ENCODE results near the gene STK40. TPM values are rescaled to one million over a fixed set of nuclear protein-coding genes. Genes with fewer than 3 reads are reported as not detected.
A peak's percentile ranks its signal among the peaks of the same experiment; 100 is the strongest.

The STK40 gene
- total RNA-seq, 2 donors from 2014 or later = 32.9 to 49.8 TPM

DNA sequence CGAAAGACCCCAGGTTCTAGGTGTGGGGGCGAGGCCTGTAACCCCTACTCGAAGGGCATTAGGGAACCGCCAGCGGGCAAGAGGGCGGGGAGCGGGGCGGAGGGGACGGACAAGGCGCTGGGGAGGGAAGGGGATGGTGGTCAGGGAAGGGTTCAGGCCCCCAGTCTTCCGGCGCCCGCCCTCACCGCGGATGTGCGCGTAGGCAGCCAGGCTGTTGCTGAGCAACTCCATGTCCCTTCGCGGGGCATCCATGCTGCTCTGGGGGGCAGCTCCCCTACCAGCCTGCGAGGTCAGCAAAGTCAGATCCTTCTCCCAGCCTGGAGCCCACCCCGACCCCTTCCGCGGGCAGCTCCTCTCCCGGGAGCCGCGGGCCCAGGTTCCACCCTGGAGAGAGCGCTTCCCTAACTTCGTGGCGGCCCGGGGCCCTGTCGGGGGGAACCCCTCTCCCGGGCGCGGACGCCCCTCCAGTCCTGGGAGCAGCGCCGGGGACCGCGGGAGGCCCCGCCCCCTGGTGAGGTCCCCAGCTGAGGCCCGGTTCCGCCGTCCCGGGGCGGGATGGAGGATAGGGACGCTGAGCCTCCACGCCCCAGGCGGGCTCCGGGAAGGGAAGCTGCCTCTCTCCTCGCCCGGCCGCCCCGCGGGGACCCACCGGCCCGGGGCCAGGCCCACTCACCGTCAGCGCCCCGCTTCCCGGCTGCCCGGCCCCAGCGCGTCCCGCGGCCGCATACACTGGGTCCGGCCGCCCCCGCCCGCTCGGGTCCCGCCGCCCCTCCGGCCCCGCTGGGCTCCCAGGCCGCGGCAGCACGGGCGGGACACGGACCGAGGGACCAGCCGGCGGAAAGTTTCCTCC lies 62.7 kb downstream of the STK40 start:
- H3K4me3 Mint-ChIP-seq = peak overlapping the region; percentile 77
- H3K4me1 Mint-ChIP-seq = peaks cover 30% of the 10 kb centered on the region
- ATAC-seq = peak; percentile 51
- H3K27ac Mint-ChIP-seq = no peak overlapping the region
- no peaks in the 10 kb centered on the region for H3K36me3 Mint-ChIP-seq (ENCODE audit: low read depth)
- no peaks in the 10 kb centered on the region for H3K9me3 ChIP-seq (ENCODE audit: control insufficient read depth, low read length, poor library complexity, severe bottlenecking)
- peak in 2 of 3 donors; percentile 35 for DNase-seq
- no peaks in the 10 kb centered on the region for H3K27me3 Mint-ChIP-seq

- ATAC-seq (no peak), DNase-seq (no peak)
- no peaks in the 10 kb centered on the region for H3K36me3 Mint-ChIP-seq (ENCODE audit: low read depth)
- peak overlapping the region; percentile 88 for H3K4me3 Mint-ChIP-seq
- no peaks in the 10 kb centered on the region for H3K27me3 Mint-ChIP-seq
- H3K4me1 Mint-ChIP-seq = peaks cover 31% of the 10 kb centered on the region
- no peaks in the 10 kb centered on the region for H3K9me3 ChIP-seq (ENCODE audit: control insufficient read depth, low read length, poor library complexity, severe bottlenecking)
- no peak overlapping the region for H3K27ac Mint-ChIP-seq
These were observed 63.5 kb downstream of the STK40 start for GRCh38 chr1:36322041-36322785.

DNA sequence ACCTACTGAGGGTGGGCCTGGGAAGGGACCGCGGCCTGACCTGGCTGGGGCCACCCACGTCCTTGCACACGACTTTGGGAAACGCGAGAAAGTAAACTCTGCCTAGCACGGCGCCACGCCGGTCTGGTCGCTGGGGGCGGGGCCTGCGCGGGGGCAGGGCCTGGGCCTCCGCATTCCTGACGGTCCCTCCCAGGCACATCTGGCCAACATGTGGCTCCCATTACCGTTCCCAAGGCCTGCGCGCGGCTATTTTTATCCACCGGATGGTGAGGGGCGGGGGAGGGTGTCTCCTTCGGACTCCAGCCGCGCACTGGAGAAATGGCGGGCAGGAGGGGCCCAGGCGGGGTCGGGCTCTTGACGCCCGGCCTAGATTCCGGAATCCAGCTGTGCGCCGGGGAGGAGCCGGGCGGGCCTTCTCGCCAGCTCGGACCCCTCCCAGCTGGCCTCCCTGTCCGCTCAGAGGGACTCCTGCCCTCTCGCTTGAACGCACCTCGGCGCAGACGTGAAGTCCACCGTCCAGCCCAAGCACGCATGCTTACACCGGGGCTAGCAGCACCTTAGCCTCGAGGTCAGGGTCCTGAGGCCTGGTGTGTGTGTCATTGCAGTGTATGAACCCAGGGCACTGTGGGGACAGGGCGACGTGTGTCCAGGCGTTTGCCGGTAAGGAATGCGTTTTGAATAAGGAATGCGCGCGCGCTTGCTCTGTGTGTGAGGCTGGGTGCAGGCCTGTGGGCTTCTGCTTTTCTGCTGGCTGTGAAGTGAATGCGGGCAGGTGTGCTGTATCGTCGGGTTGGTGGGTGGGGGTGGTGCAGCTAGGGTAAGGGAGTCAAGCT lies 64.4 kb downstream of the STK40 start:
- peak overlapping the region; percentile 88 for H3K4me3 Mint-ChIP-seq
- no peaks in the 10 kb centered on the region for H3K36me3 Mint-ChIP-seq (ENCODE audit: low read depth)
- no peaks in the 10 kb centered on the region for H3K9me3 ChIP-seq (ENCODE audit: control insufficient read depth, low read length, poor library complexity, severe bottlenecking)
- no peak overlapping the region for H3K27ac Mint-ChIP-seq
- H3K27me3 Mint-ChIP-seq = no peaks in the 10 kb centered on the region
- peaks cover 25% of the 10 kb centered on the region for H3K4me1 Mint-ChIP-seq
- DNase-seq (peak in 1 of 3 donors; percentile 30), ATAC-seq (peak; percentile 50)

- ATAC-seq (peak; percentile 2), DNase-seq (no peak)
- Mint-ChIP-seq H3K27me3 (no peaks in the 10 kb centered on the region), H3K4me1 (peaks cover 25% of the 10 kb centered on the region), H3K4me3 (peak overlapping the region; percentile 88), H3K36me3 (ENCODE audit: low read depth) (no peaks in the 10 kb centered on the region), H3K27ac (no peak overlapping the region)
- no peaks in the 10 kb centered on the region for H3K9me3 ChIP-seq (ENCODE audit: control insufficient read depth, low read length, poor library complexity, severe bottlenecking)
These were observed 65.0 kb downstream of the STK40 start for GRCh38 chr1:36320767-36321118.

- Mint-ChIP-seq H3K4me3 (peak overlapping the region; percentile 88), H3K27ac (no peak overlapping the region), H3K4me1 (peaks cover 25% of the 10 kb centered on the region), H3K36me3 (ENCODE audit: low read depth) (no peaks in the 10 kb centered on the region), H3K27me3 (no peaks in the 10 kb centered on the region)
- DNase-seq = no peak
- ATAC-seq = no peak
- no peaks in the 10 kb centered on the region for H3K9me3 ChIP-seq (ENCODE audit: control insufficient read depth, low read length, poor library complexity, severe bottlenecking)
These were observed 65.4 kb downstream of the STK40 start for GRCh38 chr1:36320291-36320761.

DNA sequence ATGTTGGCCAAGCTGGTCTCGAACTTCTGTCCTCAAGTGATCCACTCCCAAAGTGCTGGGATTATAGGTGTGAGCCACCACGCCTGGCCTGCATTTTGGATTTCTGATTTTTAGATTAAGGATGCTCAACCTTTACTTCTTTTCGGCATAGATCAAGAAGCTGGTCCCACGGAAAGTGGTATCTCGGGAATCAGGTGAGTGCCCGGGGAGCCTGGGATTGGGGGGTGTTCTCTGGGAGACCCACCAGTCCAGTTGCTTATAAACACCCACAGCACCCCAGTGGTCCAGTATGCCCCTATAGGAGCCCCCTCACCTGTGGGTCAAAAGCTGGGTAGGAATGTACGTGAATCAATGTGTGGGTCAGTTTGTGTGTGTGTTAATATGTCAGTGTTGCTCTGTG lies 76.3 kb downstream of the STK40 start:
- no peak overlapping the region for H3K4me3 Mint-ChIP-seq
- no peak for DNase-seq
- H3K27me3 Mint-ChIP-seq = no peaks in the 10 kb centered on the region
- no peak overlapping the region for H3K27ac Mint-ChIP-seq
- H3K4me1 Mint-ChIP-seq = peaks cover 7% of the 10 kb centered on the region
- no peak for ATAC-seq
- H3K9me3 ChIP-seq (ENCODE audit: control insufficient read depth, low read length, poor library complexity, severe bottlenecking) = no peaks in the 10 kb centered on the region
- H3K36me3 Mint-ChIP-seq (ENCODE audit: low read depth) = no peaks in the 10 kb centered on the region

GRCh38 chr1:36307601-36308330 lies 78.0 kb downstream of the STK40 start:
- H3K9me3 ChIP-seq (ENCODE audit: control insufficient read depth, low read length, poor library complexity, severe bottlenecking) = no peaks in the 10 kb centered on the region
- Mint-ChIP-seq H3K4me1 (peaks cover 7% of the 10 kb centered on the region), H3K36me3 (ENCODE audit: low read depth) (no peaks in the 10 kb centered on the region), H3K27me3 (no peaks in the 10 kb centered on the region), H3K27ac (no peak overlapping the region), H3K4me3 (peak overlapping the region; percentile 97)
- DNase-seq (no peak), ATAC-seq (no peak)

GRCh38 chr1:36306902-36307456 lies 78.7 kb downstream of the STK40 start:
- peak overlapping the region; percentile 97 for H3K4me3 Mint-ChIP-seq
- H3K27ac Mint-ChIP-seq = peak overlapping the region; percentile 57
- DNase-seq = peak; percentile 91 to 94 (median 93)
- no peaks in the 10 kb centered on the region for H3K36me3 Mint-ChIP-seq (ENCODE audit: low read depth)
- peaks cover 7% of the 10 kb centered on the region for H3K4me1 Mint-ChIP-seq
- H3K27me3 Mint-ChIP-seq = no peaks in the 10 kb centered on the region
- H3K9me3 ChIP-seq (ENCODE audit: control insufficient read depth, low read length, poor library complexity, severe bottlenecking) = no peaks in the 10 kb centered on the region
- ATAC-seq = peak; percentile 99

DNA sequence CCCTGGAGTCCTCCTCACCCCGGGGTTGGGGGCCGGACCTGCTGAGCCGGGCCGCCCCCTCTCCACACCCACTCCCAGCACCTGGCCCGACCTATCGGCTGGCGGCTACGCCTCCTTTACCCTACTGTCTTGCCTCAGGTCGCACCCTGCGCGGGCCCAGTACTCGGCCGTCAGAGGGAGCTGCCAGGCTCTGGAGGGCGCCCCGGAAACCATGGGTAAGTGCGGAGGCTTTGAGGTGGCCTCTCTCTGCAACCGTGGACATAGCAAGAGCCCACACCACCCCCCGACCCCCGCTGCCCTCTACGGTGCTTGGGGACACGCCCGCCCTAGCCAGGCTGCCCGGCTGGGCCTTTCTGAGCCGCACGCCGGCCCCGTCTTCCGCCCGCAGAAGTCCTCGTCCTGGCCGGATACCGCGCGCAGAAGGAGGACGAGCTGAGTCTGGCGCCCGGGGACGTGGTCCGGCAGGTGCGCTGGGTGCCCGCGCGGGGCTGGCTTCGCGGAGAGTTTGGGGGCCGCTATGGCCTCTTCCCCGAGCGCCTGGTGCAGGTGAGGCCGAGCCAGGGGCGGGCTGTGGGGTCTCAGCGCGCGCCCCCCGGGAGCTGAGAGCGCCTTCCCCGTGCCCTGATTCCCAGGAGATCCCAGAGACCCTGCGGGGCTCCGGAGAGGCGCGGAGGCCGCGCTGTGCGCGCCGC lies 79.4 kb downstream of the STK40 start, which contains the start of gene SH3D21:
Gene SH3D21, plus strand, starts transcription at position 159 of the 692 bp plus-strand sequence. Its CDS starts 53 bp downstream, at position 212.
- ATAC-seq (peak; percentile 57), DNase-seq (peak; percentile 40 to 46 (median 44))
- H3K27ac Mint-ChIP-seq = peak within 1 kb of the TSS; percentile 57
- H3K36me3 Mint-ChIP-seq (ENCODE audit: low read depth) = peaks cover under 1% of the 10 kb centered on the region
- H3K4me1 Mint-ChIP-seq = peaks cover 7% of the 10 kb centered on the region
- peak within 1 kb of the TSS; percentile 97 for H3K4me3 Mint-ChIP-seq
- H3K9me3 ChIP-seq (ENCODE audit: control insufficient read depth, low read length, poor library complexity, severe bottlenecking) = no peaks in the 10 kb centered on the region
- no peaks in the 10 kb centered on the region for H3K27me3 Mint-ChIP-seq

DNA sequence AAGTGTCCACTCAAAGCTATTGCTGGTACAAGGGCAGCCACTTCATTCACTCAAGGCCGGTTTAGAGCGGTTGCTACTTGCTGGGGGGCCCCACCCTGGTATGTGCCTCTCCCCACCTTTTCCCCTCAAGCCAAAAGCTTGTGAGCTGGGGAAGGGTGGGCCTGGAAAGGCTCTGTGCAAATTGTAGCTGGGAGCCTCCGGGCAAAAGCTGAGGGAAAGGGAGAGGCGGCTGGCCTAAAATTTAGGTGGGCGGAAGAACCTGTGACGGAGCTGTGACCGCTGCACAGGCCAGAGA lies 79.9 kb downstream of the STK40 start:
- peak overlapping the region; percentile 97 for H3K4me3 Mint-ChIP-seq
- H3K27me3 Mint-ChIP-seq = no peaks in the 10 kb centered on the region
- no peak for DNase-seq
- H3K27ac Mint-ChIP-seq = peak overlapping the region; percentile 51
- peaks cover 4% of the 10 kb centered on the region for H3K36me3 Mint-ChIP-seq (ENCODE audit: low read depth)
- ATAC-seq = no peak
- no peaks in the 10 kb centered on the region for H3K9me3 ChIP-seq (ENCODE audit: control insufficient read depth, low read length, poor library complexity, severe bottlenecking)
- peaks cover 7% of the 10 kb centered on the region for H3K4me1 Mint-ChIP-seq

- peak overlapping the region; percentile 97 for H3K4me3 Mint-ChIP-seq
- DNase-seq = no peak
- ATAC-seq = no peak
- H3K36me3 Mint-ChIP-seq (ENCODE audit: low read depth) = peaks cover 4% of the 10 kb centered on the region
- H3K27me3 Mint-ChIP-seq = no peaks in the 10 kb centered on the region
- no peaks in the 10 kb centered on the region for H3K9me3 ChIP-seq (ENCODE audit: control insufficient read depth, low read length, poor library complexity, severe bottlenecking)
- peak overlapping the region; percentile 51 for H3K27ac Mint-ChIP-seq
- H3K4me1 Mint-ChIP-seq = peaks cover 10% of the 10 kb centered on the region
These were observed 80.5 kb downstream of the STK40 start for GRCh38 chr1:36304970-36305914.
